Common myeloid progenitor, CD34-positive (primary cell): Measurements from ENCODE around the gene SRA1.

Experiments used
- CTCF ChIA-PET: fragments of 350-600 bp; sonication (Branson Sonifier 250); formaldehyde crosslinking; loops from one replicate; lab custom pipeline; 2021; ENCODE audit warnings: antibody characterized with exemption; lab: Charles Lee
- POLR2A ChIA-PET: fragments of 350-600 bp; sonication (Branson Sonifier 250); formaldehyde crosslinking; loops from one replicate; lab custom pipeline; 2021; ENCODE audit warnings: antibody characterized with exemption; lab: Charles Lee
- DNase-seq, 3 donors: peaks; one replicate each; pipeline versions ENCODE4 v3.0.0 to v3.0.0-alpha.2; 2013
- H3K27ac ChIP-seq, 2 experiments: 1 replicate in 1 of 2; 2 replicates in 1 of 2; pipeline ENCODE4 v1.7.0; 2013; ENCODE audit warnings: inconsistent platforms in 2 of 2, low read length in 2 of 2, mild to moderate bottlenecking in 2 of 2, low read depth in 1 of 2, moderate library complexity in 1 of 2; ENCODE audit not compliant: severe bottlenecking in 2 of 2, insufficient read depth in 1 of 2, poor library complexity in 1 of 2
- H3K27me3 ChIP-seq, 5 experiments: replicated peaks in 2 of 5; 1 replicate in 3 of 5; 2 replicates in 2 of 5; pipeline versions ENCODE4 v1.6.1 to v1.7.0; 2013; ENCODE audit warnings: low read length in 4 of 5, mild to moderate bottlenecking in 2 of 5, moderate library complexity in 2 of 5, inconsistent platforms in 1 of 5; ENCODE audit not compliant: insufficient read depth in 5 of 5, control insufficient read depth in 4 of 5
- H3K36me3 ChIP-seq, 4 experiments: 1 replicate in 2 of 4; 2 replicates in 2 of 4; pipeline versions ENCODE4 v1.6.1 to v1.7.0; 2013; ENCODE audit warnings: low read length in 3 of 4, control low read depth in 1 of 4, mild to moderate bottlenecking in 1 of 4; ENCODE audit not compliant: control insufficient read depth in 4 of 4, insufficient read depth in 4 of 4
- H3K4me1 ChIP-seq, 4 experiments: 1 replicate in 3 of 4; 2 replicates in 1 of 4; pipeline versions ENCODE4 v1.6.1 to v1.7.1; 2013; ENCODE audit warnings: low read length in 3 of 4, mild to moderate bottlenecking in 3 of 4, control low read depth in 1 of 4, inconsistent platforms in 1 of 4, moderate library complexity in 1 of 4; ENCODE audit not compliant: control insufficient read depth in 4 of 4, insufficient read depth in 4 of 4; ENCODE audit errors: control extremely low read depth in 1 of 4
- H3K4me3 ChIP-seq, 7 experiments: 1 replicate in 4 of 7; 2 replicates in 3 of 7; pipeline versions ENCODE4 v1.5.1 to v1.7.0; 2013; ENCODE audit warnings: mild to moderate bottlenecking in 7 of 7, low read length in 6 of 7, moderate library complexity in 6 of 7, inconsistent platforms in 2 of 7, low read depth in 2 of 7, control low read depth in 1 of 7; ENCODE audit not compliant: insufficient read depth in 4 of 7, control insufficient read depth in 1 of 7; ENCODE audit errors: extremely low read depth in 1 of 7
- H3K9me3 ChIP-seq, 5 experiments: 1 replicate in 4 of 5; 2 replicates in 1 of 5; pipeline versions ENCODE4 v1.6.1 to v1.7.1; 2013; ENCODE audit warnings: low read length in 4 of 5, mild to moderate bottlenecking in 2 of 5, inconsistent platforms in 1 of 5, low read depth in 1 of 5, moderate library complexity in 1 of 5; ENCODE audit not compliant: control insufficient read depth in 4 of 5, insufficient read depth in 2 of 5; ENCODE audit errors: control extremely low read depth in 1 of 5
- WGBS: methylation state at CpG from one replicate; pipeline ENCODE4 v1.1.5; 2013; ENCODE audit not compliant: insufficient coverage; 5-methylcytosine and 5-hydroxymethylcytosine counted together

The SRA1 gene

DNA sequence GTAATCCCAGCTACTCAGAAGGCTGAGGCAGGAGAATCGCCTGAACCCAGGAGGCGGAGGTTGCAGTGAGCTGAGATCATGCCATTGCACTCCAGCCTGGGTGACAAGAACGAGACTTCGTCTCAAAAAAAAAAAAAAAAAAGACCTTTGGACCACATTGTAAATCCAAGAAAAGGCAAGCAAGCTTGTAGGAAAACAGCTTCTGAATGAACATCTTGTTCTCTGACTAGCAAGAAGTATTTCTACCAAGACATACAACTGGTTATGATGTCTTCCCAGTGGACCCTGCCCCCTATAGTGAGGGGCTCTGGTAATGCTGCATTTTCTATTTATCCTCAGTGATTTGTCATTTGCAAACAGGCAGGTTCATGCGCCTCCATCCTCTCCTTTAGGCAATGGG is 14.3 kb downstream of the SRA1 start:
- H3K36me3 ChIP-seq = peaks cover 27 to 61% (median 47%) of the 10 kb centered on the region in 4 experiments
- no peaks in the 10 kb centered on the region for H3K9me3 ChIP-seq
- no peak overlapping the region for H3K27ac ChIP-seq
- POLR2A ChIA-PET = no interaction called here
- CTCF ChIA-PET = no interaction called here
- H3K4me3 ChIP-seq = no peak overlapping the region
- peaks cover 0 to 15% (median 9%) of the 10 kb centered on the region in 4 experiments for H3K4me1 ChIP-seq
- H3K27me3 ChIP-seq = no peaks in the 10 kb centered on the region
- DNase-seq = no peak
- 87% methylated on average over 3 of the region's 5 CpGs for WGBS

- no peaks in the 10 kb centered on the region for H3K9me3 ChIP-seq
- CTCF ChIA-PET = interaction anchor here (1.0 to 1.9 kb wide), 7 partner anchors 8 to 171 kb away, joined by 3 to 5 read pairs (median 3); no protein-coding TSS in a partner anchor
- WGBS = no CpG with 5 or more reads among the region's 1 CpG
- POLR2A ChIA-PET = no interaction called here
- H3K4me1 ChIP-seq = no peaks in the 10 kb centered on the region
- no peak overlapping the region for H3K4me3 ChIP-seq
- no peak overlapping the region for H3K27ac ChIP-seq
- no peak for DNase-seq
- H3K27me3 ChIP-seq = no peaks in the 10 kb centered on the region
- peaks cover 37 to 83% (median 62%) of the 10 kb centered on the region in 4 experiments for H3K36me3 ChIP-seq
Measured at GRCh38 chr5:140540227-140540626, 17.0 kb downstream of the SRA1 start.

DNA sequence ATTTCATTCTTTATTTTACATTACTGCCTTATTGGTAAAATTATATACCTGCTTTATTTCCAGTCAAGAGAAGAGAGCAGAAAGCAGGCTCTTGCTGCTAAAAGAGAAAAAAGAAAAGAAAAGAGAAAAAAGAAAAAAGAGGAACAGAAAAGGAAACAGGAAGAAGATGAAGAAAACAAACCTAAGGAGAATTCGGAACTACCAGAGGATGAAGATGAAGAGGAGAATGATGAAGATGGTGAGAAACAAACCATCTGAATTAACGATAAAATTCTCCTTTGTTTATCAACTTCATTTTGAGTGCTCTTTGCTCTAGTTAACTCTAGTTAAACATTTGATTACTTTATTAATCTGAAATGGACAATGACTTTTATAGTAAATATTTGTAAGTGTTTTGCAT is 33.3 kb downstream of the SRA1 start:
- Histone ChIP-seq H3K4me3 (no peak overlapping the region), H3K27ac (no peak overlapping the region), H3K27me3 (no peaks in the 10 kb centered on the region), H3K36me3 (peaks cover 3 to 51% (median 32%) of the 10 kb centered on the region in 4 experiments), H3K9me3 (no peaks in the 10 kb centered on the region), H3K4me1 (no peaks in the 10 kb centered on the region)
- POLR2A ChIA-PET = no interaction called here
- CTCF ChIA-PET = no interaction called here
- no CpG with 5 or more reads among the region's 2 CpGs for WGBS
- DNase-seq = no peak

DNA sequence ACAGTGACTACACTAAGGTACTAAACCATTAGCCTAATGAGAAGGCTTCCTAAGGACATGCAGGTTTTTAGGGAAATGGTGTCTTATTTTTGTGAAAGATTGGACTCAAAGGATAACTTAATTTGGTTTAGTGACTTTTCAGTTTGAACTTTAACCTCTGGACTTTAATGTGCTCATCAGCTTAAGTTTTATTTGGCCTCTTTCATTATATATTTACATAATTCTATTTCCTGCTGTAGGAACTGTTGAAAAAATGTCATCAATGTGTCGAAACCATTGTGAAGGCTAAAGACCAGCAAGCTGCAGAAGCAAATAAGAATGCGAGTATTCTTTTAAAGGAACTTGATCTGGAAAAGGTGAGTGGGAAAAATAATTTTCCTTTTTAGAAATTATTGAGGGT is 44.1 kb downstream of the SRA1 start:
- 100% methylated on average over 2 of the region's 2 CpGs for WGBS
- Histone ChIP-seq H3K4me1 (no peaks in the 10 kb centered on the region), H3K36me3 (peaks cover 21 to 68% (median 46%) of the 10 kb centered on the region in 4 experiments), H3K4me3 (no peak overlapping the region), H3K27ac (no peak overlapping the region), H3K27me3 (no peaks in the 10 kb centered on the region), H3K9me3 (peaks cover 0 to 8% (median 0%) of the 10 kb centered on the region in 5 experiments)
- CTCF ChIA-PET = no interaction called here
- POLR2A ChIA-PET = no interaction called here
- no peak for DNase-seq

- peak in 2 of 3 donors; percentile 18 to 33 for DNase-seq
- H3K36me3 ChIP-seq = peaks cover 39 to 92% (median 61%) of the 10 kb centered on the region in 4 experiments
Measured at GRCh38 chr5:140509898-140510297, 47.4 kb downstream of the SRA1 start.

GRCh38 chr5:140502834-140503233 is 54.4 kb downstream of the SRA1 start:
- Histone ChIP-seq H3K4me3 (no peak overlapping the region), H3K4me1 (no peaks in the 10 kb centered on the region), H3K27ac (no peak overlapping the region), H3K36me3 (peaks cover 19 to 45% (median 27%) of the 10 kb centered on the region in 4 experiments), H3K27me3 (no peaks in the 10 kb centered on the region), H3K9me3 (no peaks in the 10 kb centered on the region)
- DNase-seq = no peak
- ChIA-PET CTCF (interaction anchor here (1.4 kb wide), 1 partner anchor 8 kb away, joined by 5 read pairs; no protein-coding TSS in a partner anchor), POLR2A (interaction anchor here (0.6 kb wide), 1 partner anchor 9 kb away, joined by 3 read pairs; no protein-coding TSS in a partner anchor)
- no CpG with 5 or more reads among the region's 2 CpGs for WGBS

More at GRCh38 chr5:140509898-140510297, 47.4 kb downstream of the SRA1 start:
- no peaks in the 10 kb centered on the region for H3K4me1 ChIP-seq
- POLR2A ChIA-PET = no interaction called here
- peaks cover 0 to 4% (median 0%) of the 10 kb centered on the region in 5 experiments for H3K9me3 ChIP-seq
- 80% methylated on average over 1 of the region's 4 CpGs for WGBS
- H3K27me3 ChIP-seq = no peaks in the 10 kb centered on the region
- CTCF ChIA-PET = interaction anchor here (1.3 kb wide), 1 partner anchor 27 kb away, joined by 4 read pairs; no protein-coding TSS in a partner anchor
- H3K27ac ChIP-seq = no peak overlapping the region
- no peak overlapping the region for H3K4me3 ChIP-seq
